Natural killer cell (primary cell): ENCODE data around the gene INPP5A. TPM values are rescaled to one million over a fixed set of nuclear protein-coding genes. Genes with fewer than 3 reads are reported as not detected.
A peak's percentile ranks its signal among the peaks of the same experiment; 100 is the strongest.

Experiments
- ATAC-seq, 3 donors: fragments of 150-1000 bp in 2 of 3; fragments of 200-7000 bp in 1 of 3; cut with Tn5 transposase; 1 replicate in 1 of 3; 2 replicates in 2 of 3; pipeline ENCODE4 v1.10.0; 2021; ENCODE audit warnings: mild to moderate bottlenecking in 2 of 3, moderate library complexity in 2 of 3
- DNase-seq, 2 donors: peaks; one replicate each; pipeline versions ENCODE4 v3.0.0 to v3.0.0-alpha.2; 2013 to 2021; ENCODE audit warnings: mixed read lengths in 1 of 2
- H3K27ac ChIP-seq: one replicate; pipeline ENCODE4 v1.5.1; 2013; ENCODE audit warnings: mild to moderate bottlenecking, low read length
- H3K27me3 ChIP-seq: one replicate; pipeline ENCODE4 v1.6.1; 2013; ENCODE audit warnings: low read length; ENCODE audit not compliant: control insufficient read depth, insufficient read depth
- H3K36me3 ChIP-seq: one replicate; pipeline ENCODE4 v1.6.1; 2013; ENCODE audit warnings: low read length; ENCODE audit not compliant: control insufficient read depth, insufficient read depth
- H3K4me1 ChIP-seq: one replicate; pipeline ENCODE4 v1.6.1; 2013; ENCODE audit warnings: low read length; ENCODE audit not compliant: control insufficient read depth, insufficient read depth
- H3K4me3 ChIP-seq: one replicate; pipeline ENCODE4 v1.5.1; 2013; ENCODE audit warnings: low read length
- H3K9me3 ChIP-seq: one replicate; pipeline ENCODE4 v1.6.1; 2013; ENCODE audit warnings: low read length; ENCODE audit not compliant: control insufficient read depth, insufficient read depth
- H3K27ac Mint-ChIP-seq, 2 donors: one replicate each; pipeline ENCODE4 v1.8.0; 2022; ENCODE audit warnings: mild to moderate bottlenecking in 2 of 2, mixed read lengths in 2 of 2, moderate library complexity in 1 of 2
- H3K27me3 Mint-ChIP-seq, 2 donors: one replicate each; pipeline ENCODE4 v1.8.0; 2022; ENCODE audit warnings: low read depth in 2 of 2, mixed read lengths in 2 of 2
- H3K36me3 Mint-ChIP-seq: one replicate; pipeline ENCODE4 v1.8.0; 2022; ENCODE audit warnings: mixed read lengths
- H3K4me1 Mint-ChIP-seq, 2 donors: one replicate each; pipeline ENCODE4 v1.8.0; 2022; ENCODE audit warnings: mixed read lengths in 2 of 2
- H3K4me3 Mint-ChIP-seq: one replicate; pipeline ENCODE4 v1.8.0; 2022; ENCODE audit warnings: mild to moderate bottlenecking, moderate library complexity, mixed read lengths
- H3K9me3 Mint-ChIP-seq, 2 donors: one replicate each; pipeline ENCODE4 v1.8.0; 2022; ENCODE audit warnings: mixed read lengths in 2 of 2
- WGBS: methylation state at CpG from one replicate; pipeline ENCODE4 v1.1.7; 2013; ENCODE audit warnings: missing lambda C conversion rate; ENCODE audit not compliant: insufficient coverage; 5-methylcytosine and 5-hydroxymethylcytosine counted together
- intact Hi-C: fragments of 100-400 bp; cut with micrococcal nuclease; formaldehyde crosslinking; loops from one replicate; pipeline ENCODE4 v1.14.2; 2022
- total RNA-seq, 4 donors: library from RNA; stranded (reverse); fragments of 120-200 nt in 1 of 4; gene quantifications; one replicate each; pipeline versions ENCODE4 v1.2.3 to v1.2.4, GENCODE V29; 2013 to 2022
- TF ChIP-seq, protein P1 (sequence below): fragments of 200-600 bp; IDR thresholded peaks from one replicate; pipeline ENCODE4 v1.8.0; 2022; ENCODE audit warnings: antibody characterized with exemption

Gene INPP5A
- total RNA-seq, 3 donors from 2014 or later (not counting 1 experiment from before 2014, with no cell fraction given) = 12.6 to 38.6 (median 18.6) TPM

- intact Hi-C loops = no loop called here
- no peak overlapping the region for H3K27ac Mint-ChIP-seq
- no peaks in the 10 kb centered on the region for H3K36me3 Mint-ChIP-seq
- H3K4me3 ChIP-seq = no peak overlapping the region
- H3K36me3 ChIP-seq = no peaks in the 10 kb centered on the region
- H3K27ac ChIP-seq = no peak overlapping the region
- no peaks in the 10 kb centered on the region for H3K27me3 ChIP-seq
- no peaks in the 10 kb centered on the region for H3K4me1 ChIP-seq
- no peak overlapping the region for H3K4me3 Mint-ChIP-seq
- no peak for DNase-seq
- H3K9me3 ChIP-seq = no peaks in the 10 kb centered on the region
- WGBS = 81% methylated on average over 4 of the region's 4 CpGs
- H3K9me3 Mint-ChIP-seq = no peaks in the 10 kb centered on the region
- no peaks in the 10 kb centered on the region for H3K27me3 Mint-ChIP-seq
- no peak for ATAC-seq
- H3K4me1 Mint-ChIP-seq = peaks cover 10 to 19% of the 10 kb centered on the region in 2 donors
- TF ChIP-seq, protein P1, sequence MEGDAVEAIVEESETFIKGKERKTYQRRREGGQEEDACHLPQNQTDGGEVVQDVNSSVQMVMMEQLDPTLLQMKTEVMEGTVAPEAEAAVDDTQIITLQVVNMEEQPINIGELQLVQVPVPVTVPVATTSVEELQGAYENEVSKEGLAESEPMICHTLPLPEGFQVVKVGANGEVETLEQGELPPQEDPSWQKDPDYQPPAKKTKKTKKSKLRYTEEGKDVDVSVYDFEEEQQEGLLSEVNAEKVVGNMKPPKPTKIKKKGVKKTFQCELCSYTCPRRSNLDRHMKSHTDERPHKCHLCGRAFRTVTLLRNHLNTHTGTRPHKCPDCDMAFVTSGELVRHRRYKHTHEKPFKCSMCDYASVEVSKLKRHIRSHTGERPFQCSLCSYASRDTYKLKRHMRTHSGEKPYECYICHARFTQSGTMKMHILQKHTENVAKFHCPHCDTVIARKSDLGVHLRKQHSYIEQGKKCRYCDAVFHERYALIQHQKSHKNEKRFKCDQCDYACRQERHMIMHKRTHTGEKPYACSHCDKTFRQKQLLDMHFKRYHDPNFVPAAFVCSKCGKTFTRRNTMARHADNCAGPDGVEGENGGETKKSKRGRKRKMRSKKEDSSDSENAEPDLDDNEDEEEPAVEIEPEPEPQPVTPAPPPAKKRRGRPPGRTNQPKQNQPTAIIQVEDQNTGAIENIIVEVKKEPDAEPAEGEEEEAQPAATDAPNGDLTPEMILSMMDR = no peak
Observed at GRCh38 chr10:132677096-132677472, 139.5 kb downstream of the INPP5A start.

DNA sequence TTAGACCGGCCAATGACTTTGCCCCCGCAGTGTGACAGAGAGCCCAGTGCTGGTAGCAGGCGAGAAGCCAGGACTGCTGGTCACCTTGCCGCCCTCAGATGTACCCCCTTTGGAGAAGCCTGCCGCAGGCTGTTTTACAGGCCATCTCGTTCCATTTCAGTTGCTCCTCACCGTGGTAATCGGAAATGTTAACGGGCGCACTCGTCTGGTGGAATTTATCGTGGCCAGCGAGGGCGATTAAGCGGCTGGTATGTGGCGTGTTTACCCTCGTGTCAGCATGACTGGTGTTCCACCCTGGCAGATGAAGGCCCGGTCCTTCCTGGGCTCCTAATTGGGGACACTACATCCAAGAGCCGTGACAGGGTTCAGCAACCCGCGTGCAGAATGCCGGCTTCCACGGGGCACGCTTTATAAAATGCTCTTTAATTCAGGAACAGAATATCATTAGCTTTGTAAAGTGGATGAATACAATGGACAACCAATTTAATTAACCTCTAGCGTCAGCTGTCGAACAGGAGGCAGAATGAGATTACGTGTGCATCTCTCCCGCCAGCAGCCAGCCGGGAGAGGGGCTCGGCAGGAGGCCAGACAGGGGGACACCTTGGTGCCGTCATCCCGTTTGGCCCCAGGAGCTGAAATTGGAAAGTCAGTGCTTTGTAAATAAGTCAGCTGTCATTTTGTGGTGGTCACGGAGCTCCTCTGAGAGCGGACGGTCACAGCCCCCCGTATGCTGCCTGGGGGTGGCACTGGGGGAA is 140.1 kb downstream of the INPP5A start:
- no peaks in the 10 kb centered on the region for H3K27me3 ChIP-seq
- Mint-ChIP-seq H3K27me3 (no peaks in the 10 kb centered on the region), H3K4me3 (no peak overlapping the region), H3K27ac (no peak overlapping the region), H3K9me3 (no peaks in the 10 kb centered on the region), H3K4me1 (peaks cover 13 to 24% of the 10 kb centered on the region in 2 donors), H3K36me3 (no peaks in the 10 kb centered on the region)
- H3K27ac ChIP-seq = no peak overlapping the region
- DNase-seq = no peak
- 97% methylated on average over 36 of the region's 36 CpGs for WGBS
- H3K36me3 ChIP-seq = no peaks in the 10 kb centered on the region
- no peak overlapping the region for H3K4me3 ChIP-seq
- H3K9me3 ChIP-seq = no peaks in the 10 kb centered on the region
- TF ChIP-seq, protein P1 = no peak
- ATAC-seq = no peak
- H3K4me1 ChIP-seq = no peaks in the 10 kb centered on the region
- intact Hi-C loops = no loop called here

DNA sequence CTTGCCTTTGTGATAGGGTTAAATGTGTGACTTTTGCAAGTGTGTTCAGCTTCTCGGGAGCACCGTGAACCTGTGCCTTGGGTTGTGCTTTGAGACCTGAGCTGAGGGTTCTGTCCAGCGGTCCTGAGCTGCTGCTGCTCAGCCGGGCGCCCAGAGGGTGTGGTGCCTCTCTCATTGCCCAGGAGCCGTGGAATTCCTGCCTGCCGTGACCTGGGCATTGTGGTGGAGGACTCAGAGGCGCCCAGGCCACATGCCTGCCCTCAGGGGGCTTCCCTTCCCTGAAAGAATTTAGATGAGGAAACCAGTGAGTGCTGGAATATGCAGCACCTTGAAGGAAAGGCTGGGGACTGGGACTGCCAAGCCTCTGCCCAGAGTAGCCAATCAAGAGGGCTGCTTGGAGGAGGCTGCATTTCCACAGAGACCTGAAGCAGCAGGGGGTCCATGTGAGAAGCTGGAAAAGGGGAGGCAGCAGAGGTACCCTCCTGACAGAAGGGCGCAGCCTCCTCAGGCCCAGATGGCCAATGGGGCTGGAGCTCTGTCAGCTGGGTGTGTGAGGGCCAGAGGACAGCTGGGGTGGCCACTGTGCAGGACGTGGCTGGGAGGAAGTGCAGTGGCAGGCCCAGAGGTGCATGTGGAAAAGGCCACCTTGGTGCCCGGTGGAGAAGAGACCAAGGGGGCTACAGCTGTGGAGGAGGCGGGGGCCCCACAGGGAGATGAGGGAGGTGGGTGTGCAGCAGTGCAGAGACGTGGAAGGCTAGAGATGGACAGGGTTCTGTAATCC is 141.0 kb downstream of the INPP5A start:
- no peaks in the 10 kb centered on the region for H3K9me3 ChIP-seq
- 92% methylated on average over 13 of the region's 13 CpGs for WGBS
- TF ChIP-seq, protein P1 = no peak
- H3K36me3 ChIP-seq = no peaks in the 10 kb centered on the region
- Mint-ChIP-seq H3K27me3 (no peaks in the 10 kb centered on the region), H3K27ac (peak overlapping the region in 1 of 2 donors; percentile 34), H3K36me3 (no peaks in the 10 kb centered on the region), H3K9me3 (no peaks in the 10 kb centered on the region), H3K4me3 (no peak overlapping the region), H3K4me1 (peaks cover 17 to 28% of the 10 kb centered on the region in 2 donors)
- intact Hi-C loops = no loop called here
- no peaks in the 10 kb centered on the region for H3K27me3 ChIP-seq
- DNase-seq (no peak), ATAC-seq (no peak)
- no peak overlapping the region for H3K27ac ChIP-seq
- H3K4me3 ChIP-seq = no peak overlapping the region
- H3K4me1 ChIP-seq = peaks cover 2% of the 10 kb centered on the region
